Keratinocyte (primary cell): Measurements from ENCODE around the gene CIP2A. TPM values are rescaled to one million over a fixed set of nuclear protein-coding genes. Genes with fewer than 3 reads are reported as not detected.

Source experiments
- DNase-seq: peaks from one replicate; pipeline ENCODE4 v3.0.0-alpha.2; 2011; ENCODE audit warnings: low read depth, missing footprints, low spot score
- FAIRE-seq: peaks from 2 replicates; lab custom pipeline; 2011; peaks lifted over from hg19 to GRCh38; lab: Jason Lieb, UNC
- H2AFZ ChIP-seq: 2 replicates; pipeline ENCODE4 v1.6.0; 2012; ENCODE audit warnings: low read length, control low read depth, inconsistent platforms; ENCODE audit not compliant: control insufficient read depth
- H3K27ac ChIP-seq: 2 replicates; pipeline ENCODE4 v1.5.1; 2011; ENCODE audit warnings: low read length; ENCODE audit not compliant: control insufficient read depth, insufficient read depth
- H3K27me3 ChIP-seq: 3 replicates; pipeline ENCODE4 v1.6.0; 2011; ENCODE audit warnings: low read length; ENCODE audit not compliant: control insufficient read depth, insufficient read depth; ENCODE audit errors: extremely low read depth
- H3K36me3 ChIP-seq, 2 experiments: 2 replicates in 1 of 2; 3 replicates in 1 of 2; pipeline ENCODE4 v1.5.1; 2011; ENCODE audit warnings: low read length in 2 of 2, mild to moderate bottlenecking in 1 of 2; ENCODE audit not compliant: control insufficient read depth in 2 of 2, insufficient read depth in 2 of 2; ENCODE audit errors: extremely low read depth in 1 of 2
- H3K4me1 ChIP-seq: 3 replicates; pipeline ENCODE4 v1.5.1; 2011; ENCODE audit warnings: low read length; ENCODE audit not compliant: control insufficient read depth, insufficient read depth; ENCODE audit errors: extremely low read depth
- H3K4me2 ChIP-seq: 3 replicates; pipeline ENCODE4 v1.6.0; 2011; ENCODE audit warnings: low read depth, low read length; ENCODE audit not compliant: control insufficient read depth, insufficient read depth; ENCODE audit errors: extremely low read depth
- H3K4me3 ChIP-seq, 3 experiments: fragments of 200-600 bp in 1 of 3; sonication (generic) in 1 of 3; 2 replicates in 2 of 3; 3 replicates in 1 of 3; pipeline ENCODE4 v1.5.1; 2011 to 2016; ENCODE audit warnings: low read length in 3 of 3, mild to moderate bottlenecking in 3 of 3, control low read depth in 2 of 3, inconsistent platforms in 1 of 3, low read depth in 1 of 3, mixed read lengths in 1 of 3, mixed run types in 1 of 3, moderate library complexity in 1 of 3; ENCODE audit not compliant: control insufficient read depth in 2 of 3, insufficient read depth in 2 of 3; ENCODE audit errors: extremely low read depth in 1 of 3
- H3K79me2 ChIP-seq: 2 replicates; pipeline ENCODE4 v1.6.0; 2012; ENCODE audit warnings: low read length; ENCODE audit not compliant: control insufficient read depth, insufficient read depth
- H3K9ac ChIP-seq: 3 replicates; pipeline ENCODE4 v1.6.0; 2011; ENCODE audit warnings: low read length; ENCODE audit not compliant: control insufficient read depth, insufficient read depth; ENCODE audit errors: extremely low read depth
- H3K9me1 ChIP-seq: 3 replicates; pipeline ENCODE4 v1.6.0; 2011; ENCODE audit warnings: low read length; ENCODE audit not compliant: control insufficient read depth, insufficient read depth; ENCODE audit errors: extremely low read depth
- H3K9me3 ChIP-seq: 2 replicates; pipeline ENCODE4 v1.5.1; 2012; ENCODE audit warnings: low read depth, low read length; ENCODE audit not compliant: control insufficient read depth
- H4K20me1 ChIP-seq: 3 replicates; pipeline ENCODE4 v1.6.0; 2011; ENCODE audit warnings: low read length; ENCODE audit not compliant: control insufficient read depth, insufficient read depth; ENCODE audit errors: extremely low read depth
- EZH2 ChIP-seq: IDR thresholded peaks from one replicate; pipeline ENCODE4 v1.6.1; 2012; ENCODE audit warnings: inconsistent platforms, mild to moderate bottlenecking, low read length, moderate library complexity
- dilution Hi-C: fragments of 300-500 bp; cut with MboI; formaldehyde crosslinking; loops from one replicate; pipeline ENCODE4 v1.7.0; 2020; ENCODE audit warnings: low sequenced_read_pairs; ENCODE audit not compliant: extremely low pct_ligation_motif_present
- polyA plus RNA-seq, 5 experiments: library from polyadenylated mRNA; depleted of rRNA in 3 of 5; stranded (reverse) in 3 of 5; stranded (forward) in 1 of 5; unstranded in 1 of 5; fragments of >200 nt; gene quantifications; 1 replicate in 1 of 5; 2 replicates in 3 of 5; 3 replicates in 1 of 5; pipeline versions ENCODE4 v1.2.1 to v1.2.3, GENCODE V29; 2011 to 2012; ENCODE audit warnings: missing spikeins in 2 of 5, low read depth in 1 of 5, low replicate concordance in 1 of 5
- TF ChIP-seq, protein P1 (sequence below), 3 experiments: IDR thresholded peaks in 1 of 3; conservative IDR thresholded peaks in 1 of 3; optimal IDR thresholded peaks in 1 of 3; 2 replicates in 2 of 3; 3 replicates in 1 of 3; pipeline versions ENCODE3 to v1.5.1; 2011; ENCODE audit warnings: low read length in 3 of 3, mild to moderate bottlenecking in 3 of 3, moderate library complexity in 2 of 3, control low read depth in 1 of 3, inconsistent platforms in 1 of 3; ENCODE audit not compliant: insufficient read depth in 2 of 3; ENCODE audit errors: extremely low read depth in 1 of 3

The CIP2A gene
- polyA plus RNA-seq, 1 donor (not counting 4 experiments of a cell fraction or from before 2014, with no cell fraction given): 9.9 TPM

DNA sequence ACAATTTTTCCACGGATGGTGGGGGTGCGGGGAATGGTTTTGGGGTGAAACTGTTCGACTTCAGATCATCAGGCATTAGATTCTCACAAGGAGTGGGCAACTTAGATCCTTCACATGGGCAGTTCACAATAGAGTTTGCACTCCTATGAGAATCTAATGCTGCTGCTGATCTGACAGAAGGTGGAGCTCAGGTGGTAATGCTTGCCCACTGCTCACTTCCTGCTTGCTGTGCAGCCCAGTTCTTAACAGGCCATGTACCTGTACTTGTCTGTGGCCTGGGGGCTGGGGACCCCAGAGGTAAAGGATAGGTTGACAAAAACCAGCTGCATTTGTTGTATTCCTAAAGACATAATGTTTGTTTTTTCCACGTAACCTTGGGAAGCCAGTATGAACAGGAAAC, 16.3 kb upstream of the CIP2A start:
- no peaks in the 10 kb centered on the region for H3K36me3 ChIP-seq
- H4K20me1 ChIP-seq: no peaks in the 10 kb centered on the region
- no peak for TF ChIP-seq EZH2
- TF ChIP-seq, protein P1, sequence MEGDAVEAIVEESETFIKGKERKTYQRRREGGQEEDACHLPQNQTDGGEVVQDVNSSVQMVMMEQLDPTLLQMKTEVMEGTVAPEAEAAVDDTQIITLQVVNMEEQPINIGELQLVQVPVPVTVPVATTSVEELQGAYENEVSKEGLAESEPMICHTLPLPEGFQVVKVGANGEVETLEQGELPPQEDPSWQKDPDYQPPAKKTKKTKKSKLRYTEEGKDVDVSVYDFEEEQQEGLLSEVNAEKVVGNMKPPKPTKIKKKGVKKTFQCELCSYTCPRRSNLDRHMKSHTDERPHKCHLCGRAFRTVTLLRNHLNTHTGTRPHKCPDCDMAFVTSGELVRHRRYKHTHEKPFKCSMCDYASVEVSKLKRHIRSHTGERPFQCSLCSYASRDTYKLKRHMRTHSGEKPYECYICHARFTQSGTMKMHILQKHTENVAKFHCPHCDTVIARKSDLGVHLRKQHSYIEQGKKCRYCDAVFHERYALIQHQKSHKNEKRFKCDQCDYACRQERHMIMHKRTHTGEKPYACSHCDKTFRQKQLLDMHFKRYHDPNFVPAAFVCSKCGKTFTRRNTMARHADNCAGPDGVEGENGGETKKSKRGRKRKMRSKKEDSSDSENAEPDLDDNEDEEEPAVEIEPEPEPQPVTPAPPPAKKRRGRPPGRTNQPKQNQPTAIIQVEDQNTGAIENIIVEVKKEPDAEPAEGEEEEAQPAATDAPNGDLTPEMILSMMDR (optimal IDR thresholded peaks at IDR 0.05 in 1 of 3, IDR thresholded peaks at IDR 0.05 in 1 of 3, conservative IDR thresholded peaks at IDR 0.05 in 1 of 3; ENCODE audit: extremely low read depth in 1 of 3, insufficient read depth in 2 of 3, low read length in 3 of 3): no peak
- H3K27me3 ChIP-seq: no peaks in the 10 kb centered on the region
- H3K27ac ChIP-seq: no peak overlapping the region
- H3K4me1 ChIP-seq: peaks cover 6% of the 10 kb centered on the region
- no peak overlapping the region for H2AFZ ChIP-seq
- no peaks in the 10 kb centered on the region for H3K79me2 ChIP-seq
- no peaks in the 10 kb centered on the region for H3K9me1 ChIP-seq
- H3K9ac ChIP-seq: no peak overlapping the region
- no peak overlapping the region for H3K4me3 ChIP-seq
- no peak overlapping the region for H3K4me2 ChIP-seq
- no peak for FAIRE-seq
- no peaks in the 10 kb centered on the region for H3K9me3 ChIP-seq
- DNase-seq: no peak
- dilution Hi-C loops: no loop called here

DNA sequence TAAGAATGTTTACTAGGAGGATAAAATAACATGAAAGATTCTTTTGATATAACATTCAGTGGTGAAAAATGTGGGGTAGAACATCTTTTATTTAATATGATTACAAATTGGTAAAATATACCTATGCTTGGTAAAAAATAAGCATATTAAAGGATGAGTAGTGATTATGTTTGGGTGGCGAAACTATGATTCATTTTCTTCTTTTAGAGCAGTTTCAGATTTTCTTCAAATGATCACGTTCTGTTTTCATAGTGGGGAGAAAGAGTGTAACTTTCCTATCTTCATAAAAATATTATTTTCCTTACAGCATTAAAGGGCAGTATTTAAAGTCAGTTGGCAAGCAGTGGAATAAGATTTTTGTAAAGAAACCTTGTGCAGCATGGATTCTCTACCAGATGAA, 15.8 kb upstream of the CIP2A start:
- H3K79me2 ChIP-seq: no peaks in the 10 kb centered on the region
- H3K9me1 ChIP-seq: no peaks in the 10 kb centered on the region
- no peaks in the 10 kb centered on the region for H3K36me3 ChIP-seq
- H2AFZ ChIP-seq: no peak overlapping the region
- no peak for DNase-seq
- dilution Hi-C loops: no loop called here
- H3K4me1 ChIP-seq: peaks cover 6% of the 10 kb centered on the region
- H4K20me1 ChIP-seq: no peaks in the 10 kb centered on the region
- no peaks in the 10 kb centered on the region for H3K9me3 ChIP-seq
- no peaks in the 10 kb centered on the region for H3K27me3 ChIP-seq
- H3K9ac ChIP-seq: no peak overlapping the region
- no peak overlapping the region for H3K4me3 ChIP-seq
- no peak overlapping the region for H3K27ac ChIP-seq
- TF ChIP-seq, protein P1 (optimal IDR thresholded peaks at IDR 0.05 in 1 of 3, IDR thresholded peaks at IDR 0.05 in 1 of 3, conservative IDR thresholded peaks at IDR 0.05 in 1 of 3; ENCODE audit: extremely low read depth in 1 of 3, insufficient read depth in 2 of 3, low read length in 3 of 3): no peak
- no peak for TF ChIP-seq EZH2
- H3K4me2 ChIP-seq: no peak overlapping the region
- no peak for FAIRE-seq
